Retinal pigment epithelial cell (primary cell): ENCODE measurements around the gene KIF3B.

ENCODE experiments used
- DNase-seq: peaks from one replicate; pipeline ENCODE4 v3.0.0-alpha.2; 2010; ENCODE audit warnings: low read depth
- H3K4me3 ChIP-seq: 2 replicates; pipeline ENCODE4 v1.5.1; 2011; ENCODE audit warnings: mild to moderate bottlenecking, low read length, control low read depth, moderate library complexity
- TF ChIP-seq, protein P1 (sequence below): conservative IDR thresholded peaks from 2 replicates; pipeline ENCODE4 v1.5.1; 2011; ENCODE audit warnings: low read depth, low read length, control low read depth, inconsistent platforms

The KIF3B gene

DNA sequence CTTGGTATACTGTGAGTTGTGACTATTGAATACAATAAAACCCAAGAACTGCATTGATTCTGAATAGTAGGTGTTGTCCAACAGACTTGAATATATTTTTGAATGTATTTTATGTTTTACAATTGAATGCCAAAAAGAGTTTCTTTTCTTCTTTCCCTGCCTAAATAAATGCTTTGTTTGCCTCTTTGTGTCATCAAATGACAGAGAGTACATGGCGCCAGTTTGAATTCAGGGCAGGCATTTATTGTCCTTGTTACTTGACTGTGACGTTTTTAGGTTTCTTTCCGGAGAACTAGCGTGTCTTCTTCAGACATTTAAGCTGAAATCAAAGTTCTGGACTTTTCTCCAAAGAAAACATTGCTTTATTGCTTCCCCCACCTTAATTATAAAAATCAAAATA is 16.6 kb downstream of the KIF3B start:
- no peak overlapping the region for H3K4me3 ChIP-seq
- no peak for DNase-seq
- TF ChIP-seq, protein P1, sequence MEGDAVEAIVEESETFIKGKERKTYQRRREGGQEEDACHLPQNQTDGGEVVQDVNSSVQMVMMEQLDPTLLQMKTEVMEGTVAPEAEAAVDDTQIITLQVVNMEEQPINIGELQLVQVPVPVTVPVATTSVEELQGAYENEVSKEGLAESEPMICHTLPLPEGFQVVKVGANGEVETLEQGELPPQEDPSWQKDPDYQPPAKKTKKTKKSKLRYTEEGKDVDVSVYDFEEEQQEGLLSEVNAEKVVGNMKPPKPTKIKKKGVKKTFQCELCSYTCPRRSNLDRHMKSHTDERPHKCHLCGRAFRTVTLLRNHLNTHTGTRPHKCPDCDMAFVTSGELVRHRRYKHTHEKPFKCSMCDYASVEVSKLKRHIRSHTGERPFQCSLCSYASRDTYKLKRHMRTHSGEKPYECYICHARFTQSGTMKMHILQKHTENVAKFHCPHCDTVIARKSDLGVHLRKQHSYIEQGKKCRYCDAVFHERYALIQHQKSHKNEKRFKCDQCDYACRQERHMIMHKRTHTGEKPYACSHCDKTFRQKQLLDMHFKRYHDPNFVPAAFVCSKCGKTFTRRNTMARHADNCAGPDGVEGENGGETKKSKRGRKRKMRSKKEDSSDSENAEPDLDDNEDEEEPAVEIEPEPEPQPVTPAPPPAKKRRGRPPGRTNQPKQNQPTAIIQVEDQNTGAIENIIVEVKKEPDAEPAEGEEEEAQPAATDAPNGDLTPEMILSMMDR = no peak

DNA sequence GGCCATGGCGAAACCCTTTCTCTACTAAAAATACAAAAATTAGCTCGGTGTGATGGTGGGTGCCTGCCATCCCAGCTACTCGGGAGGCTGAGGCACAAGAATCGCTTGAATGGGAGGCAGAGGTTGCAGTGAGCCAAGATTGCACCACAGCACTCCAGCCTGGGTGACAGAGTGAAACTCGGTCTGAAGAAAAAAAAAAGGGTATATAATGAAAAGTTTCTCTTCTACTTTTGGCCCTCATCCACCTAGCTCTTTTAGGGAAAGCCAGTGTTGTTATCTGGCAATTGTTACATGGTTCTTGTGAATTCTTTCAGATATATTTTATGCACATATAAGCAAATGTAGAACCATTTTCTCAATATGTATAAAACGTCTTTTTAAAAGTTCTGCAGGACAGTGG is 19.0 kb downstream of the KIF3B start:
- H3K4me3 ChIP-seq = no peak overlapping the region
- no peak for DNase-seq
- TF ChIP-seq, protein P1 = no peak

DNA sequence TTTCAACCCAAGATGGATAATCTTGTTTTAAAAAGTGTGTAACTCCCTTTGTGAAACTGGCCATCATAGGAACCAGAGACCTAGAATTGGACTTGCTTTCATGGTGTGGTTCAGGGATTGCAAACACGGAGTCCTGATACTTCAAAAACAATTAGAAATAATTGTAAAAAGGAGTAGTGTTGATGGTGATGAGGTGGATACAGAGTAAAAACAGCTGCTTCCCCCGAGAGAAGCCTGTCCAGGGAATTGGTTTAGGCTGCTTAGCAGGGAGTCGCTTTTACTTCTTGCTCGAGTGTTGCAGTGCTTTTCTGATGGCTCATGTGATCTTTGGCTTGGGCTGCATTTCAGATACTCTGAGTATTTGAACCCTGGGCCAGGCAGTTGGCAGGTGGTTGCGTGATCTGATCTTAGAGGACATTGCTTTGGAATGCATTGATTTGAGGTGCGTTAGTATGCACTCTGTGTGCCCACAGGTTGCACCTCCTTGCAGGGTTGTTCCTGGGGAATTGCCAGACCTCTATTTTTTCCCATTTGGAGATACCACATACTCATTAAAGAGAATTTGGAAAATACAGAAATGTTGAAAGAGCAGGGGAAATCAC is 19.5 kb downstream of the KIF3B start:
- DNase-seq = no peak
- TF ChIP-seq, protein P1 = no peak
- H3K4me3 ChIP-seq = no peak overlapping the region

DNA sequence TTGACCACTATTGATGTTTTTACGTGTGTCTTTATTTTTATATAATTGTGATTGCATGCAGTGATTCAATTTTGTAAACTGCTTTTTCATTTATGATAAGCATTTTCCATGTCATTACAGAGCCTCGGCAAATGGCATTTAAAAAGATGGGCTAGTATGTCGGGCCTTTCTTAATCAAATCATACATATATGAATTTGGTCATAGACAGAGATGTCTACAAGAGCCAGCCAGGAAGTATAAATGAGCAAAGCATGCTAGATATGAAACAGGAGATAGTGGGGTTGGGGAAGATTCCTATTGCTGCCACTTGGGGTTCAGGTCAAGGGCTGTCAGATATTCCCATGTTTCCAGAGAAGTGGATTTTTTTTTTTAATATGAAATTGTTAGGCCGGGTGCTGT is 20.0 kb downstream of the KIF3B start:
- no peak overlapping the region for H3K4me3 ChIP-seq
- no peak for DNase-seq
- TF ChIP-seq, protein P1 = no peak

DNA sequence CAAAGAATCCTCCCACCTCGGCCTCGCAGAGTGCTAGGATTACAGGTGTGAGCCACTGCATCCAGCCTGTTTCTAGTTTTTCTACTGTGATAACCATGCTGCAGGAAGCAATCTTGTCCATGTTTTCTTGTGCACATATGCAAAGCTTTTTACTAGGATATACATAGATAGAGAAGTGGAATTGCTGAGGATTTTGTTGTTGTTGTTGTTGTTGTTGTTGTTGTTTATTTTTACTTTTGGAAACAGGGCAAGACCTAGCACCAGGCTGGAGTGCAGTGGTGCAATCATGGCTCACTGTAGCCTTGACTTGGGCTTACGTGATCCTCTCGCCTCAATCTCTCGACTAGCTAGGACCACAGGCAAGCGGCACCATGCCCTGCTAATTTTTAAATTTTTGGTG is 23.2 kb downstream of the KIF3B start:
- DNase-seq = no peak
- TF ChIP-seq, protein P1 = no peak
- H3K4me3 ChIP-seq = no peak overlapping the region

DNA sequence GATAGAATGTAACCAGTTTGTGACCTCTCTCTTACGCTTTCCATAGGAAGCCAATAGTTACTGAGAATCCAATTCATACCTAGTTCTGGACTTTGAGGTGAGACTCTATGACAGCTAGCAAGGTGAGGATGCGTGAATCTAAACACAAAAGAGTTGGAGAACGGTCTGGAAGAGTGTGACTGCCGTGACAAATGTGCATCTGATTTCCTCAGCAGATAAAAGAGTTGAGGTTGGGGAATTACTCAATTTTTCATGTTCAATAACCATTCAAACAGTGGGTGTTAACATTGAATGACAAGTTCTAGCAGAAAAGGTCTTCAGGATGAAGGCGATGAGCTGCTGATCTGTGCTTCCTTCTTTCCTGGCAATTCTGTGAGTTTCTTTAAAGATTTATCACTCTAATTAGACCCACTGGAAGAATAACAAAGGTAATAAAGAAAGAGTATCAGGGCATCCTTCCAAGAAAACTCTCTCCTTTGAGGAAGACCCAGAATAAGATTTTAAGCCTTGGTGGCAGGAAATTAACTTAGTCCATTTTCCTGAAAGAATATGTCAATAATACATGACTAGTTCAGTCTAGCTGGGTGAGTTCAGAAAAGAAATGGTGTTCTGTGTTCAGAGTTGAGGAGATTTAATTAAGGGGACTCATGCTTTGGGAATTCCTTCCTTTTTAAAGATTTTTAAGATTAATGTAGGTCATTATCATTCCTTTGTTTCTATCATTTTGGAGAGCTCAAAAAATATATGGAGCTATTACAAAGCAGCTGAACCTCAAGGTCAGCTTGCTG is 24.5 kb downstream of the KIF3B start:
- TF ChIP-seq, protein P1 = no peak
- DNase-seq = no peak
- H3K4me3 ChIP-seq = no peak overlapping the region

DNA sequence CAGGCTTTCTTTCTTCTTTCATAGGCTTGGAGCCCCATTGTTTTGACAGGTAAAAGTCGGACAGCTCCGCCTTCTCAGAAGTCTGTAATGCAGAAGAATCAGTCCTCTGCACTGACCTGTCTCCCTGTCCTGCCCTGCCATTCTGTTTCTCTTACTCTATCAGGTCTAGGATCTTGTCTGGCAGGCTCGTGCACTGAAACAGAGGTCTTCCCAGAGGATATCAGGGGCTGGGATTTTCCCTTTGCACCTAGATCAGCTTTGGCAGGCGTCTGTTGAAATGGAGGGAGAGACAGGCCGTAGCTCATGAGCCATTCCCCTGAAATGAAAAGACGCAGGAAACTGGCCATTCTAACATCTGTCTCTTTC is 25.0 kb downstream of the KIF3B start:
- TF ChIP-seq, protein P1 = no peak
- DNase-seq = no peak
- H3K4me3 ChIP-seq = no peak overlapping the region
